GM19035 (cell line): ENCODE data around the gene COL6A3.
"Not testable (repeated sequence)": the region's sequence is repeated elsewhere in the genome, so short reads cannot be mapped to it uniquely, and the experiment has no call there.

Experiments used
- ATAC-seq: cut with Tn5 transposase; IDR thresholded peaks from one replicate; pipeline ENCODE4 v1.9.1; 2021; ENCODE audit not compliant: unreplicated experiment

Gene COL6A3

DNA sequence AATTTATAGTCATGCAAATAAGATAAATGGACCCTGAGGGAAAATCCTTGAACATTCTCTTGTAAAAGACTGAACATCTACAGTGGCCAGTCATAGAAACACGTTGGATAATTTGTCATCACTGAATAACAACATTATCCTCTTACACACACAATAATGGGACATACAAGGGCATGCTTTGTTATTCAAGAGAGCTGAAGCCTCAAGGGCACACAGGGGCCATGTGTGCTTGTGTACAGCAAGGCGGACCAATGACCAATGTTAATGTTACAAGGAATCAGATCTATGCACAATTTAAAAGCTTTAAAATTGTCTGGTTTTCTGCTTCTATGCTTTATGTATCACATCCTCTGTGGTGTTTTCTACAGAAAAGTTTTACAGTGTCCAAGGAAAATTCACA lies 23.7 kb downstream of the COL6A3 start:
- no peak for ATAC-seq

- ATAC-seq: no peak
These were observed 24.1 kb downstream of the COL6A3 start for GRCh38 chr2:237389831-237390230.

- ATAC-seq: no peak
These were observed 25.9 kb downstream of the COL6A3 start for GRCh38 chr2:237388036-237388435.

DNA sequence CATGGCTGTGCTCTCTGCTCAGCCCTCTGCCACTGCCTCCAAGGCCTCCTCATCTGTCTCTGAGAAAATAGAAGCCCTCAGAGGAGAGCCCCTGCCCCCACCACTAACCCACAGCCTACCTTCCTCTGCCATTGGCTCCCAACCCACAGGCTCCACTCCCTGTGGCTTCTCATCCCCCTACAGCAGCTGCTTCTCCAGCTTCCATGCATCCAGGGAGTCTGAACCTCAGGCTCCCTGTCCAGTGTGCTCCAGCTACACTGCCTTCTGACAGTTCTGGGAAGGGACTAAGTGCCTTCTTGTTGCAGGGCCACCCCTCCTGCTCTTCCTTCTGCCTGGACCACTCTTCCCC lies 29.3 kb downstream of the COL6A3 start:
- no peak for ATAC-seq

GRCh38 chr2:237383991-237384671 lies 29.8 kb downstream of the COL6A3 start:
- no peak for ATAC-seq

DNA sequence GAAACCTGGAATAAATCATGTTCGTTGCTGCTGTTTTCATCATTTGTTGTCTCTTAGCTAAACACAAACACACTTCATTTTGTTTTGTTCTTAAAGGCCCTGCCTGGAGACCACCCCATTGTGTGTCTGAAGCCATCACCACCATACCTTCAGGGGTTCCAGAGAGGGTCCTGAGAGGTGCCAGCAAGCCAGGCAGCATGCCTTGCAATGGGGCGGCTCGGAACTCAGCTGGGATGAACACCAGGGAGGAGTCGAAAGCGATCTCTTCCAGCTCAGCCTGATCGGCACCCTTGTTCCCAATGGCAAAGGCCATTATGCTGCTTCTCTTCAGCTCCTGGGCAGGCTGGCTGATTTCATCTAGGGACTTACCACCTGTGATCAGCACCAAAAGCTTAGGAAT lies 33.2 kb downstream of the COL6A3 start:
- no peak for ATAC-seq

DNA sequence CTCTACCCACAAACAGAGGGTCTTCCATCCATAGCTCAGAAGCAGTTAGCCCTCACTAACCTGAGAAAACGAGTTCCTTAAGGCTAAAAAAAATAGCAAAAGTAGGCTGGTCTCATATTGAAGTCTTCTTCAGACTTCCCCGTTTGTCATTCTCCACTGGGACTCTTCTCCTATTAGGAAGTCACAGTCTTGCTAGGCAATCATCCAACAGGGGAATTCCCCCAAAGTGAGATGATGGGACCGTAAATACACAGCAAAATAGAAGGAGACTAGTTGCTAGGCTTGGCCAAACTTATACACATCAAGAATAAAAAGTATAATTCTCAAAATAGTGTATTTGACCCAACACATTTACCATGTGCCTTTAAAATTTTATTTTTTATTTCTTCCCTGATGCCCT lies 34.3 kb downstream of the COL6A3 start:
- no peak for ATAC-seq

DNA sequence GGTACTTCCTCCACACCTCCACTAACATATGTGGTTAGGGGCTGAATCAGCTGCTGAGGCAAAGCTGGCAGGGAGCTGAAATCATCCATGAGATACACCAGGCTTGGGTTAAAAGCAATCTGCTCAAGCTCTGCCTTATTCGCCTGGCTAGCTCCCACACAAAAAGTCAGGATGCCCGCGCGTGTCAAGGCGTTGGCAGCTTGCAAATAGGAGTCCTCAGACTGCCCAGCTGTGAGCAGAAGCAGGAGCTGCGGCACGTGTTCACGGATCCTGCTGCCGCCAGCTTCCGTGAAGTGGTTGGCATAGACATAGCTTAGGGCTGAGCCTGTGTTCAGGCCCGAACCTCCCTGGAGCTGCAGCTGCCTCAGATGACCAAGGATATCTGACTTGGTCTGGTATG lies 35.3 kb downstream of the COL6A3 start:
- no peak for ATAC-seq

DNA sequence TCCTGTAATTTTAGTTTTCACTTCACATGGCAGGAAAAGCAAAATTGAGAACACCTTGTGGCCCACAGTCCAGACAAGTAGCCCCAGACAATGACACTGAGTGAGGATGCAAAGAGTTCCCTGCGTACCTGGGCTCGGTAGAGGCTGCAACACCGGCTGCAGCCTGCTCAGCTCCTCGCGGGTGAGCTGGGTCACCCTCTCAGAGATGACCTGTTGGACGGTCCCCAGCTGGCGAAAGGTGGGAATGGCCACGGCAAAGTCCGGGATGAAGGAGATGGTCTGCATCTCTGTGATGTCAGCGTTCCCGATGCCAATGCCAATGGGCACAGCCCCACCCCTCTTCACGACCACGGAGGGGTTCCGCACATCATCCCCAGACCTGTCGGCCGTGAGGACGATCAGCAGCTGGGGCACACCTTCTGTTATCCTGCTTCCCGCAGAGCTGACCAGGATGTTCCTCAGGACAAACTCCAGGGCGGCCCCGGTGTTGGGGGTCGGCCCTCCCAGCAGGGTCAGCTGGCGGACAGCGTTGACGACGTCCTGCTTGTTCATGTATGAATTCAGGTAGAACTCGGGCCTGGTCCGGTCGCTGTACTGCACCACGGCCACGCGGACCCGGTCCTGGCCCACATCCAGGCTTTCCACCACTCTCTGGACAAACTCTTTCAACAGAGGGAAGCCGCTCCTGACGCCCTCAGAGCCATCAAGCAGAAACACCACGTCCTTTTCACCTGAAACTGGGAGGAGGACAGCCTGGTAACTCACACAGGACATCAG lies 39.5 kb downstream of the COL6A3 start:
- ATAC-seq: no peak

- no peak for ATAC-seq
These were observed 42.1 kb downstream of the COL6A3 start for GRCh38 chr2:237371856-237372255.

GRCh38 chr2:237365671-237366070 lies 48.3 kb downstream of the COL6A3 start:
- ATAC-seq: no peak

DNA sequence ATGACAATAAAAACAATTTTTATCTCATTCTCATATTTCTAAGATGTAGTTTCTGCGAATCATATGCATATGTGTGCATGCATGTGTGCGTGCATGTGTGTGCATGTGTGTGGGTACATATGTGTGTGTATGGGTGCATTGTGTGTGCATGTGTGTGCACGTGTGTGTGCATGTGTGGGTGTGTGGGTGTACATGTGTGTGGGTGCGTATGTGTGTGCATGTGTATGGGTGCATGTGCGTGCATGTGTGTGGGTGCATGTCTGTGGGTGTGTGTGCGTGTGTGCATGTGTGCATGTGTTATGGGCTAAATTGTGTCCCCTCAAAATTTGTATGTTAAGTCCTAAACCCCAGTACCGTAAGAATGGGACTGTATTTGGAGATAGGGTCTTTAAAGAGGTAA lies 49.3 kb downstream of the COL6A3 start:
- ATAC-seq: no peak

GRCh38 chr2:237361194-237362004 lies 52.6 kb downstream of the COL6A3 start:
- no peak for ATAC-seq

GRCh38 chr2:237359894-237360780 lies 53.8 kb downstream of the COL6A3 start:
- no peak for ATAC-seq

DNA sequence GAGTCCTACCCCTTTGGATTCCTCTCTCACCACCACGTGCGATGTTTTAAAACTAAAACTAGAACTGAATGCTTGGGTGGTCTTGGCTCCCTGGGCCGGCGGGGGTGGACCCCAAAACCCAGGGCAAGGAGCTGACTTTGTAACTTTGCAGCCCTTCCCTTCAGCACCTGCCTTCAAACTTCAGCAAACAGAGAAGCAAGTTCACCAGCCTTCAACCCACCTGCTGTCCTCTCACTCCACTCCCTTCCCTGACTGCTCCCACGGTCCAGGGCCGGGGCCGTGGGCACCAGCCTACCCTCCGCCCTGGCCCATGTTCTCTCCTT lies 54.5 kb downstream of the COL6A3 start:
- ATAC-seq: no peak

DNA sequence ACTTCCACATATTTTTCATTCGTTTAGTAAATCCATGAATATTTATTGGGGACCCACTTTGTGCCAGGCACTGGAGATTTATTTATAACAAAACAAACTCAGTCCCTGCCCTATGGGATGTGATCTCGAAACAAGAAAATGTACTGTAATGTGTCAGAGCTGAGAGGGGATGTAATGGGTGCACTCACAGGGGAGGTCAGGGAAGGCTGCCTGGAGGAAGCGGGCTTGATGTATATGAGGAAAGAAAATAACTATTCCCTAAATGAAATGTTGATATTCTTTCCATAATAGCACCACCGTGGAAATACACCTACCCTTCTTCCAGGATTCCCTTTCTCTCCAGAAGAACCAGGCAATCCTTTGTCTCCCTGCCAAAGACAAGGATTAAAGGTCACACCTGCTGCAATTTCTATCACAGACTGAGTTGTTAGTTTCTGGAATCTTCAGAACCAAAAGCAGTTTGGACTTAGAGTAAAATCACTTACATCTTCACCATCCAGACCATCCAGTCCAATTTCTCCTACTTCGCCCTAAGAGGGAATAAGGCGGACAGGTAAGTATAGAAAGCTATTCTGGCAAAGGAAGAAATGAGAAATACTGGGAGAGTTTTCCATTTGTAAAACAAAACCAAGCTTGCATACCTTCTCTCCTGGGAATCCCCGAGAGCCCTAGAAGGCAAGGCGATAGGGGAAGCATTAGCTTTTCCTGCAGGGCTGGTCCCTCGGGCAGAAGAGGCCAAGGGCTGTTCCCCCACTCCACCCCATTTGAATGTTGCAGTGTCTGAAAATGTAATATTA lies 55.0 kb downstream of the COL6A3 start:
- ATAC-seq: no peak

- no peak for ATAC-seq
These were observed 58.3 kb downstream of the COL6A3 start for GRCh38 chr2:237355701-237356100.

GRCh38 chr2:237354892-237355291 lies 59.1 kb downstream of the COL6A3 start:
- no peak for ATAC-seq

DNA sequence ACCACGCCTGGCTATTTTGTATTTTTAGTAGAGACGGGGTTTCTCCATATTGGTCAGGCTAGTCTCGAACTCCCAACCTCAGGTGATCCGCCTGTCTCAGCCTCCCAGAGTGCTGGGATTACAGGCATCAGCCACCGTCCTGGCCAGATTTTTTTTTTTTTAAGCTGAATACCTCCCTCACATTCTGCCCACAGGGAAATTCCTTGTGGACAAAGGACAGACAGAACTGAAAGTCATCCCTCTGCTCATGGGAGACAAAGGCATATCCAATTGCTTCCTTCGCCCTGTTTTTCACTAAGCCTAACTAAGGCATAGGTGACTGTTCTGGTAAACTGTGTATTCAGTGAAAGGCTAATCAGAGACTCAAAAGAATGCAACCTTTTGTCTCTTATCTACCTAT lies 59.8 kb downstream of the COL6A3 start:
- not testable (repeated sequence) for ATAC-seq

- ATAC-seq: no peak
These were observed 60.7 kb downstream of the COL6A3 start for GRCh38 chr2:237353215-237353614.
